Measurements from ENCODE around the gene VWA7. TPM values are rescaled to one million over a fixed set of nuclear protein-coding genes. Genes with fewer than 3 reads are reported as not detected.
"Not testable (repeated sequence)": the region's sequence is repeated elsewhere in the genome, so short reads cannot be mapped to it uniquely, and the experiment has no call there.

The VWA7 gene
- total RNA-seq, 2 donors from 2014 or later: 4.2 to 6.3 TPM

DNA sequence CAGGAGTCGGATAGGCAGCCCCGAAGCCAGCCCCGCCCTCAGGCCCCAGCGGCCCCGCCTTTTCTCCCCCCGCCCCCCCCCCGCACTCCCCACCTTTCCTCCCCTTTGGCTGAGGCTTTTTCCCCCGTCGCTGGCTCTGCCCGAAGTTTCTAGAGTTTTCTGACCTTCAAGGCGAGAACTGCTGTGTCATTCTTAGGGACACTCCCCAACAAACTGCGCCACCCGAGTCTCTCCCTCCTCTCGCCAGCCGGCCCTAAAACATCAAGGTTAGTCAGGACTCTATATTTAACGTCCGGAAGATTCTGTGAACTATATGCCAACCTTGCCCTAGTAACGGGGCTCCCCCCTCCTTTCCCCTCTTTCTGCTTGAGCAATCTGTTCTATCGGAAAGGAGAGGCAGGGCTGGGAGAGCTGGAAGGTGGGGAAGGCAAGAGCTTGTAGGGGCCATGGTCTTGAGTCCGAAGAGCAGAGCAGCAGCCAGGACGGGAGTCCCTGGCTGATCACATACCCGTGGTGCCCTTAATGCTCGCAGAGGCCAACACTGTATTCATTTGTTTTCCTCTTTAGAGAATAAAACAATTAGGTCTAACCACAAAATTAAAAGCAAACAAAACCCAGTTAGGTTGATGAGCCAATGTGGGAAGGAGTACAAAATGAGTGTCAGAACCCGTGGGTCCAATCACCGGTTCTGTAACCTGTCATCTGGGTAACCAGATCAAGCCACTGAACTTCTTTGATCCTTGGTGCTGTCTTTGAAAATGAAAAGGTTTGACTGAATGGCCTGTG lies 45.1 kb upstream of the VWA7 start:
- peaks cover 88% of the 10 kb centered on the region for H3K4me1 ChIP-seq
- intact Hi-C loops (cut with DNase I): no loop called here
- no peaks in the 10 kb centered on the region for H3K27me3 ChIP-seq
- peak; percentile 82 for ATAC-seq
- no peaks in the 10 kb centered on the region for H3K9me3 ChIP-seq
- WGBS, 2 donors: 2% methylated on average over 22 to 25 of the region's 25 CpGs
- no peaks in the 10 kb centered on the region for H3K36me3 ChIP-seq (replicated peaks in 1 of 2; ENCODE audit: insufficient read depth in 1 of 2, low read depth in 2 of 2)
- peak; percentile 89 to 94 (median 92) for DNase-seq
- peak; percentile 69 to 86 (median 84) for TF ChIP-seq POLR2A (IDR thresholded peaks at IDR 0.05)
- TF ChIP-seq, protein P1, sequence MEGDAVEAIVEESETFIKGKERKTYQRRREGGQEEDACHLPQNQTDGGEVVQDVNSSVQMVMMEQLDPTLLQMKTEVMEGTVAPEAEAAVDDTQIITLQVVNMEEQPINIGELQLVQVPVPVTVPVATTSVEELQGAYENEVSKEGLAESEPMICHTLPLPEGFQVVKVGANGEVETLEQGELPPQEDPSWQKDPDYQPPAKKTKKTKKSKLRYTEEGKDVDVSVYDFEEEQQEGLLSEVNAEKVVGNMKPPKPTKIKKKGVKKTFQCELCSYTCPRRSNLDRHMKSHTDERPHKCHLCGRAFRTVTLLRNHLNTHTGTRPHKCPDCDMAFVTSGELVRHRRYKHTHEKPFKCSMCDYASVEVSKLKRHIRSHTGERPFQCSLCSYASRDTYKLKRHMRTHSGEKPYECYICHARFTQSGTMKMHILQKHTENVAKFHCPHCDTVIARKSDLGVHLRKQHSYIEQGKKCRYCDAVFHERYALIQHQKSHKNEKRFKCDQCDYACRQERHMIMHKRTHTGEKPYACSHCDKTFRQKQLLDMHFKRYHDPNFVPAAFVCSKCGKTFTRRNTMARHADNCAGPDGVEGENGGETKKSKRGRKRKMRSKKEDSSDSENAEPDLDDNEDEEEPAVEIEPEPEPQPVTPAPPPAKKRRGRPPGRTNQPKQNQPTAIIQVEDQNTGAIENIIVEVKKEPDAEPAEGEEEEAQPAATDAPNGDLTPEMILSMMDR (IDR thresholded peaks at IDR 0.05): no peak
- peak overlapping the region; percentile 95 to 100 (median 97) for H3K27ac ChIP-seq
- peak overlapping the region in 1 of 2 donors; percentile 28 for H3K4me3 ChIP-seq

DNA sequence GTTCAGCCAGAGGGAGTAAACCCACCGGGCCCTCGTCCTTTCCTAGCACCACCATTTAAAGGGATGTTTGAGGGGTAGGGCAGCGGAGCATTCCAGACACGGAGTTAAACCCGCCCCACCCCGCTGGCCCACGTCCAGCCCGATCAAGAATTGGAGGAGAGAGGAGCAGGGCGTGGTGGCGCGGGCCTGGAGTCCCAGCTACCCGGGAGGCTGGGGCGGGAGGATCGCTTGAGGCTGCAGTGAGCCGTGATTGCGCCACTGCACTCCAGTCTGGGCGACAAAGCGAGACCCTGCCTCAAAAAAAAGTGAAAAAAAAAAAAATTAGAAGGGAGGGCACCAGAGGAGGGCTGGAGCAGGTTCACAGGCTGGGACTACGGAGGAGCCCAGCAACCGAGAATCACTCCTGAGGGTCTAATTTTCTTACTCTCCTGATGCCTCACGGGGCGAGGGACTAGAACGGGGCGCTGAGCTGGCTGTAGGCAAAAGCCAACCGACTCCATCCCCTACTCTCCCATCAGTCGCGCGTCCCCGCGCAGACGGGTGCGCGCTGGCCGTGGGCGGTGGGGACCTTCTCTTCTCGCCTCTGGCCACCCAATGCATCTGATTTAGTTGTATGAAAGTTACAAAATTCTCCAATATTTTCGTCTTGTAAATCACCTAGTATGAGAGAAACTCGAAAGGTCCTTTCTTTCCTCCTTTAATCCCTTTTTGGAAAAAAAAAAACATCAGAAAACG lies 44.3 kb upstream of the VWA7 start:
- peak; percentile 50 for ATAC-seq
- intact Hi-C loops (cut with DNase I): no loop called here
- peaks cover 84% of the 10 kb centered on the region for H3K4me1 ChIP-seq

DNA sequence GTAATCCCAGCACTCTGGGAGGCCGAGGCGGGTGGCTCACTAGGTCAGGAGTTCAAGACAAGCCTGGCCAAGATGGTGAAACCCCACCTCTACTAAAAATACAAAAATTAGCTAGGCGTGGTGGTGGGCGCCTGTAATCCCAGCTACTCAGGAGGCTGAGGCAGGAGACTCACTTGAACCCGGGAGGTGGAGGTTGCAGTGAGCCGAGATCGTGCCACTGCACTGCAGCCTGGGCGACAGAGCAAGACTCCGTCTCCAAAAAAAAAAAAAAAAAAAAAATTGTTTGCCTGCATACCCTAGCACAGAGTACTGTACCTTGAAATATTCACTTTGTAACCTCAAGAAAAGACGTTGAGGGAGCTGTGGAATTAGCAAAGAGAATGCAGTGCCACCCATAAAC lies 43.3 kb upstream of the VWA7 start:
- 88% methylated on average over 10 of the region's 10 CpGs for WGBS, 2 donors
- H3K9me3 ChIP-seq; intact Hi-C loops (cut with DNase I); H3K4me3 ChIP-seq; H3K27me3 ChIP-seq; ATAC-seq; H3K36me3 ChIP-seq (replicated peaks in 1 of 2; ENCODE audit: insufficient read depth in 1 of 2, low read depth in 2 of 2); DNase-seq: not testable (repeated sequence)
- H3K27ac ChIP-seq: peak overlapping the region in 2 of 4 donors; percentile 51 to 54
- H3K4me1 ChIP-seq: peaks cover 73% of the 10 kb centered on the region

More for the DNA sequence above, 44.3 kb upstream of the VWA7 start:
- Histone ChIP-seq H3K9me3 (no peaks in the 10 kb centered on the region), H3K4me3 (peak overlapping the region in 1 of 2 donors; percentile 28), H3K36me3 (replicated peaks in 1 of 2; ENCODE audit: insufficient read depth in 1 of 2, low read depth in 2 of 2) (no peaks in the 10 kb centered on the region), H3K27ac (peak overlapping the region; percentile 95 to 100 (median 97)), H3K27me3 (no peaks in the 10 kb centered on the region)
- DNase-seq: peak; percentile 45 to 69 (median 54)
- TF ChIP-seq, protein P1 (IDR thresholded peaks at IDR 0.05): no peak
- no peak for TF ChIP-seq POLR2A (IDR thresholded peaks at IDR 0.05)
- WGBS, 2 donors: 1 to 6% methylated on average over 27 to 39 of the region's 39 CpGs

DNA sequence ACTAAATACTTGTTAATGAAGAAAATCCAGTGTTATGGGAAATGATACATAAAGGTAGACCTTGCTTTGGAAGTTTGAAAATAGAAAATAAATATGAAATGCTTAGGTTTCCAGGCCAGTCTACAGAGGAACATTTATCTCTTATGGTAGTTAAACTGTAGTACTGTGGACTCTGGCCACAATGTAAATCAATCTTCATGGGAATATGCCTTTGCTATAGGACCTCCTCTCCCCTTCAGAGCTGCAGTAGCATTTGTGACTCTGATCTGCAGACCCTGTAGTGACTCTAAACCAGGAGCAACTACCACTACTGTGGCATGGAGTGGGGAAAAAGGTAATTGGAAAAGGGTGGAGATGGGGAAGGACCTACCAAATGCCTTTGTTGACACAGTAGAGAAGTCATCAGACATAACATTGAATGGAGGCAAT lies 42.8 kb upstream of the VWA7 start:
- peaks cover 72% of the 10 kb centered on the region for H3K4me1 ChIP-seq
- intact Hi-C loops (cut with DNase I): no loop called here
- no peaks in the 10 kb centered on the region for H3K9me3 ChIP-seq
- no peak for ATAC-seq
- H3K36me3 ChIP-seq (replicated peaks in 1 of 2; ENCODE audit: insufficient read depth in 1 of 2, low read depth in 2 of 2): no peaks in the 10 kb centered on the region
- H3K4me3 ChIP-seq: no peak overlapping the region
- H3K27ac ChIP-seq: peak overlapping the region in 2 of 4 donors; percentile 51 to 54
- DNase-seq: no peak
- TF ChIP-seq POLR2A (IDR thresholded peaks at IDR 0.05): no peak
- TF ChIP-seq, protein P1 (IDR thresholded peaks at IDR 0.05): no peak
- no peaks in the 10 kb centered on the region for H3K27me3 ChIP-seq

DNA sequence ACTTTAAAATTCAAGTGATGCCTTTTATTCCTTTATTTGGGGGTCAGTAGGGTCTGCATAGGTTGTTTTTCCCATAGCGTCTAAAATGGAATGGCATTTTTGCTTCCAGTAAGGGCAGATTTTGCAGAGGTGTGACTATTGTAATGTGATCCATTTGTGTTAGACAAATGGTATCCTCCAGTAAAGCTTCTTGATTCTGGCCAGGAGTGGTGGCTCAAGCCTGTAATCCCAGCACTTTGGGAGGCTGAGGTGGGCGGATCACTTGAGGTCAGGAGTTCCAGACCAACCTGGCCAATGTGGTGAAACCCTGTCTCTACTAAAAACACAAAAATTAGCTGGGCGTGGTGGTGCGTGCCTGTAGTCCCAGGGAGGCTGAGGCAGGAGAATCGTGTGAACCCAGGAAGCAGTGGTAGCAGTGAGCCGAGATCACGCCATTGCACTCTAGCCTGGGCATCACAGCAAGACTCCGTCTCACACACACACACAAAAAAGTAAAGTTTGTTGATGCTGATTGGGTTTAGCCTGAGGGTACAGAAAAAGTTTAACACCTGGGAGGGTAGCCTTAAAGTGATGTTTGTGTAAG lies 40.9 kb upstream of the VWA7 start:
- WGBS, 2 donors: 53 to 70% methylated on average over 8 of the region's 8 CpGs
- intact Hi-C loops (cut with DNase I); H3K9me3 ChIP-seq; H3K4me3 ChIP-seq; H3K36me3 ChIP-seq (replicated peaks in 1 of 2; ENCODE audit: insufficient read depth in 1 of 2, low read depth in 2 of 2); DNase-seq; ATAC-seq; H3K27me3 ChIP-seq: not testable (repeated sequence)
- Histone ChIP-seq H3K4me1 (peaks cover 64% of the 10 kb centered on the region), H3K27ac (peak overlapping the region; percentile 18 to 62 (median 43))

DNA sequence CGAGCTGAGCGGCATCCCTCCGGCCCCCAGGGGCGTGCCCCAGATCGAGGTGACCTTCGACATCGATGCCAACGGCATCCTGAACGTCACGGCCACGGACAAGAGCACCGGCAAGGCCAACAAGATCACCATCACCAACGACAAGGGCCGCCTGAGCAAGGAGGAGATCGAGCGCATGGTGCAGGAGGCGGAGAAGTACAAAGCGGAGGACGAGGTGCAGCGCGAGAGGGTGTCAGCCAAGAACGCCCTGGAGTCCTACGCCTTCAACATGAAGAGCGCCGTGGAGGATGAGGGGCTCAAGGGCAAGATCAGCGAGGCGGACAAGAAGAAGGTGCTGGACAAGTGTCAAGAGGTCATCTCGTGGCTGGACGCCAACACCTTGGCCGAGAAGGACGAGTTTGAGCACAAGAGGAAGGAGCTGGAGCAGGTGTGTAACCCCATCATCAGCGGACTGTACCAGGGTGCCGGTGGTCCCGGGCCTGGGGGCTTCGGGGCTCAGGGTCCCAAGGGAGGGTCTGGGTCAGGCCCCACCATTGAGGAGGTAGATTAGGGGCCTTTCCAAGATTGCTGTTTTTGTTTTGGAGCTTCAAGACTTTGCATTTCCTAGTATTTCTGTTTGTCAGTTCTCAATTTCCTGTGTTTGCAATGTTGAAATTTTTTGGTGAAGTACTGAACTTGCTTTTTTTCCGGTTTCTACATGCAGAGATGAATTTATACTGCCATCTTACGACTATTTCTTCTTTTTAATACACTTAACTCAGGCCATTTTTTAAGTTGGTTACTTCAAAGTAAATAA lies 40.2 kb upstream of the VWA7 start:
- intact Hi-C loops (cut with DNase I); H3K9me3 ChIP-seq; DNase-seq; H3K36me3 ChIP-seq (replicated peaks in 1 of 2; ENCODE audit: insufficient read depth in 1 of 2, low read depth in 2 of 2); ATAC-seq; H3K27me3 ChIP-seq; H3K4me3 ChIP-seq: not testable (repeated sequence)
- 35 to 75% methylated on average over 7 to 19 of the region's 37 CpGs for WGBS, 2 donors
- Histone ChIP-seq H3K27ac (peak overlapping the region in 3 of 4 donors; percentile 33 to 62 (median 61)), H3K4me1 (peaks cover 57% of the 10 kb centered on the region)

All from body of pancreas (tissue), 4 donors.